ENCODE measurements around the gene BARHL1.
"Not testable (repeated sequence)": the region's sequence is repeated elsewhere in the genome, so short reads cannot be mapped to it uniquely, and the experiment has no call there.

BARHL1 gene

DNA sequence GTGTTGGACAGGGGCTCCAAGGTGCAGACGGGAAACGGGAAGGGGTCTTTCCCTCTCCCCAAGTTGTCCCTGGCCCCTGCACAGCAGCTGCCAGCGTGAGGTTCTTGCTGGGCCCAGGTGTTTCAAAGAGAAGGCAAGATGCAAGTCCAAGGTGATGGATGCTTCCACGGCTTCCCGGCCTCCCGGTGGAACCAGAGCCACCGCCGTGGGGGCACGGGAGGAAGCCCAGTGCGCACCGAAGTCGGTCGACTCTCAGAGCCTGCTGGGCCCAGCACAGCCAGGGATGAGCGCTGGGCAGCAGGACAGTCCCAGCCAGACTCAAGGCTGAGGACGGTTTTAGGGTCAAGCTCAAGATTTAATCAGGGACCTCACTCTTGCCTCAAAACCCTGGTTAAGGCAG is 25.2 kb upstream of the BARHL1 start:
- DNase-seq, result no peak

- DNase-seq, result no peak
These were observed 22.7 kb upstream of the BARHL1 start for GRCh38 chr9:132559711-132560110.

- no peak for DNase-seq
These were observed 21.7 kb upstream of the BARHL1 start for GRCh38 chr9:132560616-132561202.

GRCh38 chr9:132562306-132562573 is 20.2 kb upstream of the BARHL1 start:
- DNase-seq, result no peak

DNA sequence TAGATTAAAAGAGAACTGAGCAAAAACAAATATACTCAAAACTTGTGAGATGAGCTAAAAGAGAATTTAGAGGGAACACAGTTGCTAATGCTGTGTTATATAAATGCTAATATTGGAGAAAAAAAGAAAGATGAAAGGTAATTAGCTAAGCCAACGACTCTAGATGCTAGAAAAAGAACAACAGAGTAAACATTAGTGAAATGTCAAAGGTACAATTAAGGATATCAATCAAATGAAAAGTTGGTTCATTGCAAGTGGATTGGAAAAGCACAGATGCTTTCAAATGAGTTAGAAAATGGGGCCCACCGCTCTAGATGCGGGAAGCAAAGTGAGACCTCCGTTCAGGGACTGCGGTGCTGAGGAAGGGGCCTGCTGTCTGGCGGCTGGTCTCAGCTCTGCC is 17.9 kb upstream of the BARHL1 start:
- DNase-seq, result no peak

GRCh38 chr9:132568787-132569186 is 13.6 kb upstream of the BARHL1 start:
- DNase-seq, result not testable (repeated sequence)

DNA sequence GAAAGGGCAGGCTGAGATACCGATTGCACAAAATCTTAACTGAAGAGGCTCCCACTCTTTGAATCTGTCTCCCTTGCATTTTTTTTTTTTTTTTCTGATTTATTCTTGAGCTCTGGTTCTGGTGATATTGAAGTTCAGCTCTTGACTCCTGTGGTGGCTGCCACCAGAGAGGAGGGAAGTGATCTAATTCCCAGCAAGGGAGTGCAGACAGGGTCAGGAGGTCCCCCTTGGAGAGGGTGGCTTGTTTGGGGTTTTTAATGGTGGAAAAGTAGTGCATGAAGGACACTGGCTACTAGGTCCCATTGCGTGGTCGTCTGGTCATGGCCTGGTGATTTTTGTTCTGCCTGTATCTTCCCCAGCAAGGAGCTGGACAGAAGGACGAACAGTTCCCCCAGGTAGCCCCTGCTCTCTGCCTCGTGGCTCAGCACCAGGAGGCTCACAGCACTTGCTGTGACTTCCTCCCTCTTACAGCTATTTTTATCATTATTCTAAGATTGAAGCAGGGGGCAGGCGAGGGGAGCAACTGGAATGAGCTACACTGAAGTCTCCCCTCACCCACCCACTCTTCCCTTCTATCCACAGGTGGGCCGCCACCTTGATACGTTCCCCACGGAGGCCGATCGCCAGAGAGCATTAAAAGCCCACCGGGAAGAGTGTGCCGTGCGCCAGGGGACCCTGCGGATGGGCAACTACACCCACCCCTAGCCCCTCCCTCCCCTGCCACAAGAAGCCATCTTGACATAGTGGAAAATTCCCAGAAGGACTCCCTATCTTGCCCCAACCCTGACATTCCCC is 10.4 kb upstream of the BARHL1 start:
- DNase-seq, result no peak

DNA sequence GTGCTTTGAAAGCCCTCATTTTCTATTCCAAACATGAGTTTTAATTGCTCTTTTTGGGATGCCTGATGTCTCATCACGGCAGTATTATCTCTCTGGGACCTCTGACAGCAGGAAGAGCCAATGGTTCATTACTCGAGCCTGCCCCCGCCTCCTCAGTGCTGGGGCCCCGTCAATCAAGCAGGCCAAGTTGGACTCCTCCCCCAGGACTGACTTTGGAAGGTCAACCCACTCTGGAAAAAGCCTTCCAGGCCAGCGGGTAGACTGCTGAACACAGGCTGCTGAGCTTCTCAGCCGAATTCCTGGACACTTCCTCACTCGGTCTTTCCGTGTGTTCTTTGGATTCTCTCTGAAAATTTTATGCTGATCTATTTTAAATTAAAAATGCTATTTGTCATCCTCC is 9.5 kb upstream of the BARHL1 start:
- no peak for DNase-seq

GRCh38 chr9:132575005-132575609 is 7.3 kb upstream of the BARHL1 start:
- peak; percentile 41 for DNase-seq

- DNase-seq, result no peak
These were observed 6.6 kb upstream of the BARHL1 start for GRCh38 chr9:132575811-132576210.

GRCh38 chr9:132577119-132577518 is 5.3 kb upstream of the BARHL1 start:
- DNase-seq, result no peak

DNA sequence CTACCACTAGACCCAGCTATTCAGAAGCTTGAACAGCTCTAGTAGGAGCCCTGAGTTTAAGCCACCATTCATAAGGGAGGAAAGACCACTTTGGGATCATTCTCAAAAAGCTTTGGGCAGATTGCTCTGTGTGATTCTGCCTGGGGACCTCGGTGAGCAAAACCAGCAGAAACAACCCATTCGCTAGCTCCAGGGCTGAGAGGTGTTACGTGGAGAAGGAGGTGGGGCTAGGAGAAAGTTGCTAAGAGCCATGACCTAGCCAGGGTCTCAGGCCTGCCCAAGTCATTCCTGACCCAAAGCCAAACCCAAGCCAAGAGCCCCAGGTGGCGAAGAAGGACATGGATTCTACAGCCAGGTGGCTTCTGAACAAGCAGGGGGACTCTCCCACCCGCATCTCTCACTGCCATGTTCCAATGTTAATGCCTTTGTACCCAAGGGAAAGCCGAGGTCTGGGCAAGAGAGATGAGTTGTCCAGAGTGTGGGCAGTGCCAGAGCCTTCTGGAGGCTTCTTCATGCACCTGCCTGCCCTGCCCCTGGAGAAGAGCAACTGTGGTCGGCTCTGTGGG is 4.0 kb upstream of the BARHL1 start:
- DNase-seq, result no peak

- no peak for DNase-seq
These were observed 3.0 kb upstream of the BARHL1 start for GRCh38 chr9:132579427-132579798.

DNA sequence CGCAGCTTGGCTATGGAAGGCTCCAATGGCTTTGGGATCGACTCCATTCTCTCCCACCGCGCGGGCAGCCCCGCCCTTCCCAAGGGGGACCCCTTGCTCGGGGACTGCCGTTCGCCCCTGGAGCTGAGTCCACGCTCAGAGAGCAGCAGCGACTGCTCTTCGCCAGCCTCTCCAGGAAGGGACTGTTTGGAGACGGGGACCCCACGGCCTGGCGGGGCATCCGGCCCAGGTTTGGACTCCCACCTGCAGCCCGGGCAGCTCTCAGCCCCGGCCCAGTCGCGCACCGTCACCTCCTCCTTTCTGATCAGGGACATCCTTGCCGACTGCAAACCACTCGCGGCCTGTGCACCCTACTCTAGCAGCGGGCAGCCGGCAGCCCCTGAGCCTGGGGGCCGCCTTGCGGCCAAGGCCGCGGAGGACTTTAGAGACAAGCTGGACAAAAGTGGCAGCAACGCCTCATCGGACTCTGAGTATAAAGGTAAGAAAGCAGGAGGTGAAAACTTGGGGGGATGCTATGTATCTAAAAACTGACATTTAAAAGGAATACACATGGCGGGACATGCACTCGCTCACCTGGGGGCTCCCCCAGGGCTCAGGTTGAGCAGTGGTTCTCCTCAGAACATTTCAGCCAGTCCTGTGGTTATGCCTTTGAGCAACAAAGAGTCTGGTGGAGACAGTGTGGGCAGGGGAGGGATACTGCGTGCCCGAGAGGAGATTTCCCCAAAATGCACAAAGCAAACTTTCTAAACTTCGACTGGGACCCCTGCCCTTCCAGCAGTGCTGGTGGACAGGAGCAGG is 579 bp downstream of the BARHL1 start:
- DNase-seq, result no peak

DNA sequence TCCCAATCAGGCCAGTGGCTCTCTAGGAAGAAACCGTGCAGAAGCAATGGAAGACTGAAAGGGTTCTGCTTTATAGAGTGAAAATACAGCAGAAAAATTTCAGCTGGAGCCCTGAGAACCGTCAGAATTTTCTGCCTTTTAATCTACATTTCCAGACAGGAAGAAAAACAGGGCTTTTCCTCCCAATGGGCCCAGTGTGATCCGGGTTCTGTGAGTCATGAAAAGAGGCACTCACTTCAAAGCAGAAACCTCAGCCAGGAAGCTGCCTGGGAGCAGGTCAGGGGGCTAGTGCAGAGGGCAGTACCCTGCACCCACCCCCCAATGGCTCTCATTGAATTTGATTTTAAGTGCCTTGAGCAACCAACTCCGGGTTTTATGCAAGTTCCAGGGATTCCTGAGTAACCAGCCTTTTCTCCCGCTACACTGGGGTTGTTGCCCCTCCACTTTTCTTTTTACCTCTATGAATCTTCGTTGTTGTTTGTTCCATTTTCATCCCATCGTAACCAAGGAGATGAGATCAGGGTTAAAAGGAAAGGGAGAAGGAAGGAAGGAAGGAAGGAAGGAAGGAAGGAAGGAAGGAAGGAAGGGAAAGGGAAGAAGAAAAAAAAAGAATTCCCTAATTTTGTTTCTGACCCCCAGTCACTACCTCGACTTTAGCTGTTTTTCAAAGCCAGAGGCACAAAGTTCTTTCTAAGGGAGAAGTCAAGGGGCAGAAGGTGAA is 1.3 kb downstream of the BARHL1 start:
- DNase-seq, result no peak

DNA sequence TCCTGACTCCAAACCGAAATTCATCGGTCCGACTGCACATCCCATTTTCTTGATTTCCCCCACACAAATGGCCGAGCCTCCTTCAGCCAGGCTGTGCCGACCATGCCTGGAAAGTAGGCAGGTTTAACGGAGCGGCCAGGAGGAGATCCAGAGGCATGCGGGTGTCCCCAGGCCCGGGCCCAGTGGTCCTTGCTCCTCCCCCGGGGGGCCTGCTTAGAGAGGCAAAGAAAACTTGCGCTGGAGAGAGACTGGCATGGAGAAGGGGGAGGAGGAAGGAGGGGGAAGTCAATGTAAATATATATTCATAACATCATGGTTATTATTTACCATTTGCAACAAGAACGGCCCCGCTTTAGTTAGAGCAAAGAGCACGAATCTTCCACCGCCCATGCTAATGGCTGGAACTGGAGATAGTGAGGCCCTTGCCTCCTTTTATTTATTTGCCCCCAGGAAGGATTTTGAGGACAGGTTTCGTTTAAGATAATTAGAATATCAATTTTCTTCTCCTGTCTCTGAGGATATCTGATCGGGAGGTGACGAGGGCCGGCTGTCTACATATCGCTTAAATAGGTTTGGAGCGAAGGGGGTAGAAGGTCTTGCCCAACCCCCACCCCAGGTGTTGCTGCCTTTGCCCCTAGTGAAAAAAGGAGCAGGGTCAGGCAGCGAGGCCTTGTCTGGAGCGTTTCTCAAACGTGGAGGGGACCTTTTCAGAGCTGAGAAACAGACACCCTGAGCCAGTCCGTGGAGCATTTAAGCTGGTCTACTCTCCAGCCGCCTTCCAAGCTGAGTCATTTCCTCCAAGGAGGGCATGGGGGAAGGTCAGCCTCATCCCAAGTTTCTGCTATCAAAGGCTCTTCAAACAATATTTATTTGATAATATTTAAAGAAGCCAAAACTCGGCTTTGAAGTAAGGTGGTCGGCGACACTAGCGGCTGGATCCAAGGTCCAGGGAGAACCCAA is 2.5 kb downstream of the BARHL1 start:
- DNase-seq, result no peak

DNA sequence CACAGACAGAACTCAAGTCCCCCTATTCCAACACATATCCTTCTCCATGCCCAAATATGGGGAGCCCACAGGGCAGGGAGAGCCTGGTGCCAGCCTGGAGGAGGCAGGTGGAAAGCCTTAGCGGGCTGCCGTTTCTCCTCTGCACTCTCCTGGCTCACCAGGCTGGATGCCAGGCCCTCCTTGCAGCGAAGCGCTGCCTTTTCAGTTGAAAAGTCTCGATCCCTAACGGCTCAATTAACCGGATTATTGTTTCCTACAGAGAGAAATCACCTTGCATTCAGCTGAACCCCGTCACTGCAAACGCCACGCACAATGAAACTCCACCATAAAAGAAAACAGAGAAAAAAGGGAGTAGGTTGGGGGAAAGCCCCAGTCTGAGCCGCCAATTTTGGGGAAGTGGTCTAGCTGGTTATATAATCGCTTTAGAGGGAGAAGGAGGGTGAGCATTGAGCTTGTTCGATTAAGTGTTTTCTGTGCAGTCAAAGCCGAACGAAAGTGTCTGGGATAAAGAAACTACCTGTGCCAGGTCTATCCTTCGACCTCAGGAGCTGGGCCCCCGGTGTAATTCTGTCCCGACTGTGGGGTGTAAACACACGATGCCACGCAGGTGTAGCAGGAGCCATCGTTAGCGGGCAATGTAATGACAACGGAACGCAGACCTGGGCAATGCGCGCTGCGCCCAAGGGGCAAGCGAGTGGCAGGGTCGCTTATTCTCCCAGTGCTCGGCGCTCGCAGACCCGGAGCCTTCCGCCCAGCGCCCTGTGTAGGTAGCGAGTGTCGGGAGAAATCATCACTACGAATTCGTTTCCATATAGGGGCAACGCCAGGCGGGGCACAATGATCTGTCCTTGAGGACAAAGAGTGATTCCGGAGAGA is 3.8 kb downstream of the BARHL1 start:
- DNase-seq, result no peak

DNA sequence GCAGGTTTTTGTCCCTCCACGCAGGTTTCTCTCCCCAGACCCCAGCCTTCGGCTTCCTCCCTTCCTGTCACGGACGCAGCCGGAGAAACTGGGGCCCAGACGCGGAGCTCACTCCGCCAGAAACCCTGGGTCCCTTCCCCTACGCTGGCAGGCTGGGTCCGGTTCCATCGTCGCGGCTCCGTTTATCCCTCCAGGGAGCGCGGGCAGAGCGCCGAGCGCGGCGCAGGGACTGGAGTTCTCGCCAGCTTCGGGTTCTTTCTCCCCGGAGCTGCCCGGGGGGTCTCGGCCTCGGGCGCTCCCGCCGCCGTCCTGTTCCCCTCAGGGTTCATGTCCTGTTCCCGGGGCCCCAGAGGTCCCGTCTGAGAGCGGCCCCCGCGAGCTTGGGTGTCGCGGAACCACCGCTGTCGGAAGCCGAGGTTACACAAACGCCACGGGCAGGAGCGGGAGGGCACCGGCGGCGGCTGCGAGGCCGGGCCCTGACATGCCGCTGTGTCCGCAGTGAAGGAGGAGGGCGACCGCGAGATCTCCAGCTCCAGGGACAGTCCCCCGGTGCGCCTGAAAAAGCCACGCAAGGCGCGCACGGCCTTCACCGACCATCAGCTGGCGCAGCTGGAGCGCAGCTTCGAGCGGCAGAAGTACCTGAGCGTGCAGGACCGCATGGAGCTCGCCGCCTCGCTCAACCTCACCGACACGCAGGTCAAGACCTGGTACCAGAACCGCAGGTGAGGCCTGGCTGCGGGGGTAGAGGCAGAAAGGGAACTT is 4.6 kb downstream of the BARHL1 start:
- DNase-seq, result no peak

DNA sequence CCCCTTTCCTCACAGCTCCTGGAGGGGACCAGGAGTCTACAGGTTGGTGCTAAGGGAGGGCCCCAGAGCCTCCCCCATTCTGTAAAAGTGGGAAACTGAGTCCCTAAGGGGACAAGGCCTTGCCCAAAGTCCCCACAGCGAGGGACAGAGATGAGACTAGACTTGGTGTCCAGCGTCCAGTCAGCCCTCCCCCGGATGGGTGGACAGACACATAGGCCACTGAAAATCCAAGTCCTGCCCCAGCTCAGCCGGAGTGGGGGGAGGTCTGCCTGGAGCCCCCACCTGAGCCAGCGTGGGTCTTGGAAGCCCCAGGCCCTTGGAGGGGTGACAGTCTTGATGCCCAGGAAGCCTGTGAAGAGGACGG is 5.2 kb downstream of the BARHL1 start:
- DNase-seq, result no peak

DNA sequence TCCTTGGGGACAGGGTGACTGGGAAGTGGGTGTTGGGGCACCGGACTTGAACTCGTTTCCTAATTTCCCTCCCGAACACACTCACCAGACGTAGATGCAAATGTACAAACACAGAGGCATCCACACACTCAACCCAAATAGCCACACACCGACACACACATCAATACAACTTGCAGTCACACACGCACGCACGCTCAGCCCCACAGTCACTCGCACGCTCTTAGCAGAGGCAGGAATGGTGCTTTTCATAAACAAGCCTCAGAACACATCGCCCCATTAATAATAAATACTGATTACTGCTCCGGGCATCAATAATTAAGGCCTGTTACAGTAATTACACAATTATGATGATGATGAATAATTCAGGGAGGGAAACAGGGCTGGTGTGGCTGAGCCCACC is 5.7 kb downstream of the BARHL1 start:
- DNase-seq, result no peak

Data from activated gamma-delta T cell treated with Interleukin-2 at 50 U/mL for 16 hours (primary cell).